HG03432 (cell line): ENCODE data around the gene CACHD1.

Experiments used
- ATAC-seq: cut with Tn5 transposase; IDR thresholded peaks from one replicate; pipeline ENCODE4 v1.9.1; 2021; ENCODE audit warnings: mild to moderate bottlenecking, moderate library complexity; ENCODE audit not compliant: unreplicated experiment

The CACHD1 gene

GRCh38 chr1:64645735-64646134 is 175.8 kb downstream of the CACHD1 start:
- ATAC-seq = no peak

GRCh38 chr1:64650411-64650810 is 180.5 kb downstream of the CACHD1 start:
- ATAC-seq = no peak

GRCh38 chr1:64651841-64652240 is 181.9 kb downstream of the CACHD1 start:
- no peak for ATAC-seq

DNA sequence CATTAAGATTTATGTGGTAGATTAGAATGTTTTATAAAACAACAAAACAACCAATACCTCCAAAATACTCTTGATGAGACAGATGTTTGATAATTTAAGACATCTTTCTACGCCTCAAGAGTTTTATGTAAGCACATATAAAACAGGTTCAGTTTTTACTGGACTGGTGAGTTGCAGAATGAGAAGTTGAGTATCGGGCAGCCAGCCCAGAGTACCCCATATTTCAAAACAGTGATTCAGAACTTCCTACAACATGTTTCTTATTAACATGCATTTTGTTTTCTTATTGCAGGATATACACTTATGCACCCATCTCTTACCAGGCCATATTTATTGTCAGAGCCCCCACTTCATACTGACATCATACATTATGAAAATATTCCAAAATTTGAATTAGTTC is 183.5 kb downstream of the CACHD1 start:
- no peak for ATAC-seq

GRCh38 chr1:64654519-64655341 is 184.8 kb downstream of the CACHD1 start:
- ATAC-seq = no peak

GRCh38 chr1:64655861-64656260 is 185.9 kb downstream of the CACHD1 start:
- ATAC-seq = no peak

GRCh38 chr1:64659478-64660138 is 189.7 kb downstream of the CACHD1 start:
- ATAC-seq = no peak

DNA sequence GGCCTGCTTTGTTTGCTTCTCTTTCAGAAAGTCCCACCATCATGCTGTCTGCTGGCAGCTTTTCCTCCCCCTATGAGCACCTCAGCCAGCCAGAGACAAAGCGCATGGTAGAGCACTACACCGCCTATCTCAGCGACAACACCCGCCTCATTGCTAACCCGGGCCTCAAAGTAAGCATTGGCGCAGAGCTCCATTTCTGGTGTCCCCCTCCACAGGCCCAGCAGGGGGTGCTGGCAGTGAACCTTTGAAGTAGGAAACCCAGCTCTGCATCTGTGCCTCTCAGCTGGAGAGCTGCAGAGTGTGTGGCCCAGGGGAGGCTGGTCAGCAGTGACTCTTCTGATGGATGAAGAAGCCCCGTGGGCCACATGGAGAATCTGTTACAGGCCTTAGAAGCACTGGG is 193.7 kb downstream of the CACHD1 start:
- no peak for ATAC-seq

DNA sequence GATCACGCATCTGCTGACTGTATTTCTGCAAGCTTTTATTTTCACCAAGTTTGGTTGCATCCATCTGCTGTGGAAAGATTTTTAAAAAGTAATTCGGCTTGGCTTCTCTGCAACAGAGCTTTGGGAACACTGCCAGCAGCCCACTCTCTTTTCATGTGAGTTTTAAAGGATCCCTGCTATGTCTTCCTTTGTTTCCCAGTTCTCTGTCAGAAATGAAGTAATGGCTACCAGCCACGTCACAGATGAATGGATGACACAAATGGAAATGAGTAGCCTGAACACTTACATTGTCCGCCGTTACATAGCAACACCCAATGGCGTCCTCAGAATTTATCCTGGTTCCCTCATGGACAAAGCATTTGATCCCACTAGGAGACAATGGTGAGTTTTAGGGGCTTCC is 194.4 kb downstream of the CACHD1 start:
- no peak for ATAC-seq

DNA sequence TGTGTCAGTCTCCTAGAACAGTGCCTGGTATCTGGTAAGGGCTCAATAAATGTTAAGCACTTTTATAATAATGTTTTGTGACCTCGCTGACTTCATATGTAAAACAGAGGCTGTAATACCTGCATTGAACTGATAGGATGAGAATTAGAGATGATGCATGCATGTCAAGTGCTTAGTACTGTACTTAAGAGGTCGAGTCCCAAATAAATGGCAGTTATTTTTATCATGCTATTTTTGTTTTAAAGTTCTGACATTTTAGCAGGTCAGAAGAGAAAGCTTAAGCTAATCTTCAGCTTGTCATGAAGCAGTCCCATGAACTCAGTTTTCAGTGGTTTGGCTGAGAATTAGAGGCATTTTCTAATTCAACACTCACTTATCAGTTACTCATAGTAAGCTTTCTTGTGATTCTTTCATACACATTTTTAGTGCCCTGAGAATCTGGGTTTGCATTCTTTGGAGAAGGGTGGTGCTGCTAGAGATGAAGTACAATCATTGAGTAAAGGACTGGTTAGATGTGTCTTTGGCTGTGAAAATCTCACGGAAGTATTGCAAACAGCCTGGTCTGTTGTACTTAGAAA is 199.3 kb downstream of the CACHD1 start:
- ATAC-seq = no peak

DNA sequence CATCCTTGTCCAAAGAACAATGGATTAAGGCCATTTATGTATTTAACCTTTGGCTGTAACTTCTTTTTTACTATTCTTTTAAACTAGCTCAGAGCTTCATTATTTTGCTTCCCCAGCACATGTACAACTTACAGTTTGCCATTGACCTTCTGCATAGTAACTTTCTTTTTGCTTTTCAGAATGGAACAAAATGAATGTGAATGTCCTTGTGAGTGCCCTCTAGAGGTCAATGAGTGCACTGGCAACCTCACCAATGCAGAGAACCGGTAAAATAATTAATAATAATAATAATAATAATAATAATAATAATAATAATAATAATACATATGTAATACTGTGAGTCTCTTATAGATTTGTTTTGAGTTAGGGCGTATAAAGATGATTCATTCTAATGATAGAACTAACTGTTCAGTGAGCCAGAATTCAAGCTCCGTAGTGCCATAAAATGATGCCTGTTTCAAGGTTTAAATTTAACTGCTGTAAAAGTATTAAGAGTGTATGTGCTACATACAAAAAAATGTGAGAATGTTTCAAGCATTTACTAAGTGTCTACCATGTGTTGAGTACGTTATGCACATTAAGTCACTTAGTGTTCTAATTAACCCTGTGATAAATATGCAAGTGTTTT is 205.9 kb downstream of the CACHD1 start:
- peak; percentile 61 for ATAC-seq

DNA sequence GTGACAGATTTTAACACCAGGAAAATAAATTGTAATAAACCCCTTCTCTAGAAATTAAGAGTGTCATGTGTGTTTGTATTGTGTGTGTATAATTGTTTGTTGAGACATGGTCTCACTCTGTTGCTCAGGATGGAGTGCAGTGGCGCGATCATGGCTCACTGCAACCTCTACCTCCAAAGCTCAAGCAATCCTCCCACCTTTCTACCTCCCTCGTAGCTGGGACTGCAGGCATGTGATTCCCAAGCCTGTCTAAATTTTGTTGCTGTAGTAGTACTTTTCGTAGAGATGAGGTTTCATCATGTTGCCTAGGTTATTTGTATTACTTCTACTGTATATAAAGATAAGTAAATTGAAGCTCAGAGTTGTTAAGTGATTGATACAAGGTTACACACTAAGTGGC is 206.5 kb downstream of the CACHD1 start:
- ATAC-seq = no peak

DNA sequence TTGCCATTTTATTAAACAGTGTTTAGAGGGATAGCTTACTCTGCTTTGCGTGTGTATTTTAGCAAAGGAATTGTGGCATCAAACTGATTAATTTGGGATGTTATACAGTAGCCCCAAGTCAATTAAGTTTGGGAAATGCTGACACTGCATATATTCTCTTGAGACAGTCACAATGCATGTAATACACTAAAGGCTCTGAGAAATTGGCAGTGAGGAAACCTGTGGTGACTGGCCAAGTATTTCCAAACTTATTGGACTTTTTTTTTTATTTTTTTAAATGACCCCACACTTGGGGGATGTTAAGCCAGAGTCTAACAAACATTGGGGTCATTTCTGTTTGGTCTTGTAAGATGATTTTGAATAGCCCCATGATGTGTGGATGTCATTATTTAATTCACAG is 207.6 kb downstream of the CACHD1 start:
- ATAC-seq = no peak

DNA sequence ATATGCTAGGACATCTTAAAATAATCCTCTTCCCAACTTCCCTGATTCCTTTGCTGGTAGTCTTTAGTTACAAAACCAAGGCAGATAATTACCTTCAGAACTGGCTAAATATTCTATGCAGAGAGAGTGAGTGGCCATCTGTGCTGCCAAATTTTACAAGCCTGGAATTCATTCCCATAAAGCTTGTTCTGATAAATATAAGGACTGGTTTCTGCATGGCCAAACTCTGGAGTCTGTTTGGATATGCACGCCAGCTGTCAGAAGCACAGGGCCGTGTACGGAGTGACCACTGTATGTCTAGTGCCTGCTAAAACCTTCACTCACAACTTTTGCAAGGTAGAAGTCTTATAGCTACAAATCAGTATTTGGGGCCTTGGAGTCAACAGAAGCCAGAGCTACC is 208.4 kb downstream of the CACHD1 start:
- no peak for ATAC-seq

DNA sequence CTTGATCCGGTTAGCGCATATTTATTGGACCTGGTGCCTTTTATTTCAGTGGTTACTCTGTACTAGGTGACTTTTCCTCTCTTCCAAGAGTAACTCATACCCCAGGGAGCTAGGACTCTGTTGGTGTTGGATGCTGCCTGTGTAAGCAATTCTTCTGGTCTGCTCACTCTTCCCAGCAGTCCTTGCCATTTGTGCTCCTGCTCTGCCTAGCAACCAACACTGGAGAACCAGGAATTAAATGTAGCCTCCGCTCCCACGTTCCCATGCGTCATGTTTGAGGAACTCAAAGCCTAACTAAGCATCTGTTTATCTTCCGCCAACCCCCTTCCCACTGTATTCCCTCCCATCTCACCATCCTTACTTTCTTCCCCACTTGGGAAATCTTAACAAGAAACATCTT is 209.2 kb downstream of the CACHD1 start:
- no peak for ATAC-seq

DNA sequence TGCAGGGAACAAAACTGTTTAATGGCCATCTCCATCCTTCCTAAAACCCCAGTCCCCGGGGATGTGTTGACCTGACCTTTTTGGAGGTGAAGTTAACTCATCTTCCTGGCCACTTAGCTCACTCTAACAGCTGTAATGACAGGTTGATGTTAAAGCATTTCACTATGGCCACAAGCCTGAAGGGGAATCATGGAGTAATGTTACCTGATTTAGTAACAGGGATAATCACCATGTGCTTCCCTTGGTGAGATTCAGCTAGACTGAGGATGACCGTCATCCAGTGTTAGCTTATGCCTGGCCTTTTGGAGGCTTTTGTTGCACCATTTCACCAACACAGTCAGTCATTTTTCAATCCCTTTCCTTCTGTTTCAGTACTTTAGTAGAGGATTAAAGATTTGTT is 210.7 kb downstream of the CACHD1 start:
- no peak for ATAC-seq

DNA sequence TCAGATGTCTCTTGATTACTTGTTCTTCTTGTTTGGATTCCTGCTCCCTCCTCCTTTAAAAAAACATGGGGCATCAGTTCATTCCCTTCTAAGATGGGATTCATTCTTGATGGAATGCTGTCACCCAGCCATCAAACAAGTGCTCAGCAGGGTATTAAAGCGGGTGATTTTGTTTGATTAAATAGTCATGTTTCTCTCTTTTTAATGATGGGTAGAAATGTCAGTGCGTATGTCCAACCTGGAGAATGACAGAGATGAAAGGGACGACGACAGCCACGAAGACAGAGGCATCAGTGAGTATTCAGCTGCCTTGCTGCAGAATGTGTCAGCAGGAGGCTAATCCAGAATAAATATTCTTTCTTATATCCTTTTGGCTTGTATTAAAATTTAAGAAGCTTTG is 211.1 kb downstream of the CACHD1 start:
- no peak for ATAC-seq

DNA sequence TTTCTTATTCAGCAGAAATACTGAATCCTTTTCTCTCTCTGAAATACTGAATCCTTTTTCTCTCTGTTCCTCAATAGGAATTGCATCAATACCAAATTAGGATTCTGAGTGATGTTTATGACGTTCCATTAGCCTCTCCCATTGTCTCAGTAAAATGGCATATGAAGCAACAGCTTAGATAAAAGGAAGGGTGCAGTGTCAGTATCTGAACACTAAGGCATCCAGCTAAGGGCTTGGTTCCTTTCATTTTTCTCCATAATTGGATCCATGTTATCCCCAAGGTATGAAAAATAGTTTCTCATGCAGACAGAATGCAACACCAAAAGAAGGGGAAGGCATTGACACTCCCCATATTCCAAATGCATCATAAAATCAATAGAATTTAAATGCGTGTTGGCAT is 213.5 kb downstream of the CACHD1 start:
- no peak for ATAC-seq

- no peak for ATAC-seq
Measured at GRCh38 chr1:64685217-64685616, 215.3 kb downstream of the CACHD1 start.

DNA sequence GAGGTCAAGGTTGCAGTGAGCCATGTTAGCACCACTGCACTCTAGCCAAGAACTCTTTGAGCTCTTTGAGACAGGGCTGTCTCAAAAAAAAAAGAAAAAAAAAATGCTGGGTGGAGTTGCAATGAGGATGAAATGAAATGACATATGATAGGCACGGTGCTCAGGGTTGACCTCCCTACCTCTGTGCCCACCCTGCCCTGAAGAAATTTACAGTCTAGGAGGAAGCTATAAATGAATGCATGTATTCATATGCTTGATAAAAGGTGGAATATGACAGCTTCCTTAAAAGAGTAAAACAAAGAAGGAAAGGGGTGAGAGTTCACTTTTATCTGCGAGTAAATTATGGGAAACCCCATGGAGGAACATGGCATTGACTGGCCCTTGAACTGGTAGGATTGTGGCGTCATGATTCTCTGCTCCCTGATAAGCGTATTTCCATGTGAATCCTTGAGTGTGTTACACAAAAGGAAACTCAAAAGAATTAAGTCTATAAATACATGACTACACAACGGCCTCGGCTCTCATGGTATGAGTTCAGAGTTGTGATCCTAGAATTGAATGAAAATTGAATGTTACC is 215.9 kb downstream of the CACHD1 start:
- no peak for ATAC-seq
